GM12891 (cell line): ENCODE measurements around the gene PRMT1.

Experiments
- DNase-seq: peaks from one replicate; pipeline ENCODE4 v3.0.0; 2011; ENCODE audit warnings: low spot score; ENCODE audit not compliant: insufficient read length
- FAIRE-seq: peaks from 2 replicates; lab custom pipeline; 2011; peaks lifted over from hg19 to GRCh38; lab: Jason Lieb, UNC
- PAX5 ChIP-seq: IDR thresholded peaks from 2 replicates; pipeline ENCODE4 v1.6.1; 2011; ENCODE audit warnings: low read length, moderate library complexity, mild to moderate bottlenecking; ENCODE audit not compliant: insufficient read depth, severe bottlenecking
- POLR2A ChIP-seq: IDR thresholded peaks from 2 replicates; pipeline ENCODE4 v1.6.1; 2011; ENCODE audit warnings: low read depth, low read length, control low read depth
- POLR2AphosphoS5 ChIP-seq: IDR thresholded peaks from 2 replicates; pipeline ENCODE4 v1.6.1; 2011; ENCODE audit warnings: low read depth, low read length, control low read depth
- POU2F2 ChIP-seq: IDR thresholded peaks from 2 replicates; pipeline ENCODE4 v1.6.1; 2011; ENCODE audit warnings: low read depth, mild to moderate bottlenecking, control low read depth, low read length, moderate library complexity
- SPI1 ChIP-seq: IDR thresholded peaks from 2 replicates; pipeline ENCODE4 v1.6.1; 2011; ENCODE audit warnings: low read depth, low read length, control low read depth
- TAF1 ChIP-seq: IDR thresholded peaks from 2 replicates; pipeline ENCODE4 v1.6.1; 2011; ENCODE audit warnings: low read depth, low read length, control low read depth

PRMT1 gene

GRCh38 chr19:49646586-49646985 lies 30.5 kb upstream of the PRMT1 start:
- FAIRE-seq (no peak), DNase-seq (no peak)
- TF ChIP-seq POLR2A (no peak), POU2F2 (no peak)

DNA sequence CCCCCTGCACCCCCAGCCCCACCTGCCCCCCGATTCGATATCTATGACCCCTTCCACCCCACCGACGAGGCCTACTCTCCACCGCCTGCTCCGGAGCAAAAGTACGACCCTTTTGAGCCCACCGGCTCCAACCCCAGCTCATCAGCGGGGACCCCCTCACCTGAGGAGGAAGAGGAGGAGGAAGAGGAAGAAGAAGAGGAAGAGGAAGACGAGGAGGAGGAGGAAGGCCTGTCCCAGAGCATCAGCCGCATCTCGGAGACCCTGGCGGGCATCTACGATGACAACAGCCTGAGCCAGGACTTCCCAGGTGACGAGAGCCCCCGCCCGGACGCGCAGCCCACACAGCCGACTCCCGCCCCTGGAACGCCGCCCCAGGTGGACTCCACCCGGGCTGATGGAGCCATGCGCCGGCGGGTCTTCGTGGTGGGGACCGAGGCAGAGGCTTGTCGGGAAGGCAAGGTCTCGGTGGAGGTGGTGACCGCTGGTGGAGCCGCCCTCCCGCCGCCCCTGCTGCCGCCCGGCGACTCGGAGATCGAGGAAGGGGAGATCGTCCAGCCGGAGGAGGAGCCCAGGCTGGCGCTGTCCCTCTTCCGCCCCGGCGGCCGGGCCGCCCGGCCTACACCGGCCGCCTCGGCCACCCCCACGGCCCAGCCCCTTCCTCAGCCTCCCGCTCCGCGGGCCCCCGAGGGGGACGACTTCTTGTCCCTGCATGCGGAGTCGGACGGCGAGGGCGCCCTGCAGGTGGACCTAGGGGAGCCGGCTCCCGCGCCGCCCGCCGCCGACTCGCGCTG lies 25.8 kb upstream of the PRMT1 start:
- TF ChIP-seq POU2F2 (no peak), PAX5 (no peak), SPI1 (no peak), TAF1 (no peak)
- FAIRE-seq (no peak), DNase-seq (peak; percentile 29)

DNA sequence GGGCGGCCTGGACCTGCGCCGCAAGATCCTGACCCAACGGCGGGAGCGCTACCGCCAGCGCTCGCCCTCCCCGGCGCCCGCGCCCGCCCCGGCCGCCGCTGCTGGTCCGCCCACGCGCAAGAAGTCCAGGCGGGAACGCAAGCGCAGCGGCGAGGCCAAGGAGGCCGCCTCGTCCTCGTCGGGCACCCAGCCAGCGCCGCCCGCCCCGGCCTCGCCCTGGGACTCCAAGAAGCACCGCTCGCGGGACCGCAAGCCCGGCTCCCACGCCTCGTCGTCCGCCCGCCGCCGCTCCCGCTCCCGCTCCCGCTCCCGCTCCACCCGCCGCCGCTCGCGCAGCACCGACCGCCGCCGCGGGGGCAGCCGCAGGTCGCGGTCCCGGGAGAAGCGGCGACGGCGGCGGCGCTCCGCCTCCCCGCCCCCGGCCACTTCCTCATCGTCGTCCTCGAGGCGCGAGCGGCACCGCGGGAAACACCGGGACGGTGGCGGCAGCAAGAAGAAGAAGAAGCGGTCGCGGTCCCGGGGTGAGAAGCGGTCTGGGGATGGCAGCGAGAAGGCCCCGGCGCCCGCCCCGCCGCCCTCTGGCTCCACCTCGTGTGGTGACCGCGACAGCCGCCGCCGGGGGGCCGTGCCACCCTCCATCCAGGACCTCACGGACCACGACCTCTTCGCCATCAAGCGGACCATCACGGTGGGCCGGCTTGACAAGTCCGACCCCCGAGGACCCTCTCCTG lies 25.1 kb upstream of the PRMT1 start:
- TF ChIP-seq TAF1 (no peak), POLR2A (no peak), SPI1 (no peak), PAX5 (no peak), POU2F2 (no peak), POLR2AphosphoS5 (no peak)
- DNase-seq (no peak), FAIRE-seq (no peak)

GRCh38 chr19:49652551-49653465 lies 24.3 kb upstream of the PRMT1 start:
- FAIRE-seq (no peak), DNase-seq (no peak)
- no peak for TF ChIP-seq SPI1
- no peak for TF ChIP-seq PAX5
- no peak for TF ChIP-seq POU2F2
- no peak for TF ChIP-seq TAF1
- TF ChIP-seq POLR2AphosphoS5 = no peak
- no peak for TF ChIP-seq POLR2A

DNA sequence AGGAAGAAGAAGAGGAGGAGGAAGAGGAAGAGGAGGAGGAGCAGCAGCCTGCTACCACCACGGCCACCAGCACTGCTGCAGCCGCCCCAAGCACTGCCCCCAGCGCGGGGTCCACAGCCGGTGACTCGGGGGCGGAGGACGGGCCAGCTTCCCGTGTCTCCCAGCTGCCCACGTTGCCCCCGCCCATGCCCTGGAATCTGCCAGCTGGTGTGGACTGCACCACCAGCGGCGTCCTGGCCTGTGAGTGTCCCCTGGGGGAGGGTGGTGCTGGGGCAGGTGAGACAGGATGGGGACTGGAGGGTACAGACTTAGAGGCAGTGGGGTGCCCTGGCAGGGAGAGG lies 23.6 kb upstream of the PRMT1 start:
- TF ChIP-seq PAX5 = no peak
- no peak for TF ChIP-seq SPI1
- no peak for TF ChIP-seq POLR2AphosphoS5
- TF ChIP-seq POLR2A = no peak
- no peak for TF ChIP-seq POU2F2
- TF ChIP-seq TAF1 = no peak
- DNase-seq (no peak), FAIRE-seq (no peak)

DNA sequence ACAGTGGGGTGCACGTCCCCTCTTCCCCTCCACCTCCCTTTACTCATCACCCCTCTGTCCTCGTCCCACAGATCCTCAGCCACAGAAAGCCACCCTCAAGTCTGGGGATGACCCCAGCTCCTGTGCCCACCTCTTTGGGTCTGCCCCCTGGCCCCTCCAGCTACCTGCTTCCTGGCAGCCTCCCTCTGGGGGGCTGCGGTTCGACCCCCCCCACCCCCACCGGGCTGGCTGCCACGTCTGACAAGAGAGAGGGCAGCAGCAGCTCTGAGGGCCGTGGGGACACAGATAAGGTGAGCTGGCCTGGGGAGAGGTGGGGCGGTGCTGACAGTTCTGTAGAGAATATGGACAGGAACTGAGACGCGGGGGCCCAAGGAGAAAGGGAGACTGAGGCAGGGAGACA lies 22.5 kb upstream of the PRMT1 start:
- FAIRE-seq = no peak
- TF ChIP-seq POLR2AphosphoS5 (no peak), SPI1 (no peak), POU2F2 (no peak), PAX5 (no peak), POLR2A (no peak), TAF1 (no peak)
- DNase-seq = no peak

DNA sequence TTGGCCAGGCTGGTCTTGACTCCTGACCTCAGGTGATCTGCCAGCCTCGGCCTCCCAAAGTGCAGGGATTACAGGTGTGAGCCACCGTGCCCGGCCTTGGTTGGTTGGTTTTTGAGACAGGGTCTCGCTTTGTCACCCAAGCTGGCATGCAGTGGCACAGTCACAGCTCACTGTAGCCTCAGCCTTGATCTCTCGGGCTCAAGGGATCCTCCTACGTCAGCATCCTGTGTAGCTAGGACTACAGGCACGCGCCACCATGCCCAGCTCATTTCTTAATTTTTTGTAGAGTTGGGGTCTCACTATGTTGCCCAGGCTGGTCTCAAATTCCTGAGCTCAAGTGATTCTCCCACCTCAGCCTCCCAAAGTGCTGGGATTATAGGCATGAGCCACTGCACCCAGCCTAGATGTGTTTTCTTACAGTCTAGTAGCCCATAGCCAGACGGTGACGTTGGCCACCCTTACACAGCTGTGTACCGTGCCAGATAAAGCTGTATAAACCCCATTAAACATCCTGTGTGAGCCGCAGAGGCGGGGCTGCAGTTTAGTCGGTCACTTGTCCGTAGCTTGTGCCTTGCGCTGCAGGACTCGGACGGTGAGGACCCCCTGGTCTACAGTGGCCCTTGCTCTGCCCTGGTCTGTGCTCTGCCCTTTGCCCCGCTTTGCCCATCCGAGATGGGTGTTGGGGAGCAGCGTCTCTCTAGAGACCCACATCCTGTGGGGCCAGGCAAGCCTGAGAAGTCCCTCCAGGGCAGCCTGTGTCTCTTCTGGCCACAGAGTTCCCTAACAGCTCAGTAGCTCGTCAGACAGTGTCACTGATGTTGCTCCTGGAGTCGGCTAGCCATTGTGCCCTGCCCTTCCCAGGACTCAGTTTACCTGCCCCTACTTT lies 21.3 kb upstream of the PRMT1 start:
- FAIRE-seq = no peak
- no peak for TF ChIP-seq POLR2AphosphoS5
- no peak for TF ChIP-seq SPI1
- no peak for TF ChIP-seq PAX5
- TF ChIP-seq TAF1 = no peak
- TF ChIP-seq POLR2A = no peak
- no peak for TF ChIP-seq POU2F2

DNA sequence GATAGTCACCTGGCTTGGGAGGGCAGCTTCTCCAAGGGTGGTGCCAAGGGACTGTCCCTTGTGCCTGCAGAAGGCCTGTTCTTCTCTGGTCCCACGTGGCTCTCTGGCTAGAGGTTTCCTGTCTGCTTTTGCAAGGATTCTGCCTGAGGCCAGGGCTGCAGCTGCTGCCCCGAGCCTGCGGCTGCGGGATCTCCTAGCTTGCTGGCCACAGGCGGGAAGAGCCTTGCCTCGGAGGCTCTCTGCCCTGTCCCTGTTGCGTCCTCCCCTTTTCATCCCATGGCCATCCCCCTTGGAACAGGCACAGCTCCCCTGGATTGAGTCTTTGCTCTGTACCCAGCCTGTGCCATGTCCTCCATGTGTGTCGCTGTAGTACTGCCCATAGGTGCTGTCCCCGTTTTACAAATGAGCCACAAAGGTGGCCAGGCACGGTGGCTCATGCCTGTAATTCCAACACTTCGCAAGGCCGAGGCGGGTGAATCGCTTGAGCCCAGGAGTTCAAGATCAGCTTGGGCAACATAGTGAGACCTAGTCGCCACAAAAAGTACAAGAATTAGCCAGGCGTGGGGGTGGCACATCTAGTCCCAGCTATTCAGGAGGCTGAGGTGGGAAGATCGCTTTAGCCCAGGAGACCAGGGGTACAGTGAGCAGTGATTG lies 20.5 kb upstream of the PRMT1 start:
- DNase-seq (no peak), FAIRE-seq (no peak)
- TF ChIP-seq POLR2A (no peak), POU2F2 (no peak), POLR2AphosphoS5 (no peak), PAX5 (no peak), TAF1 (no peak), SPI1 (no peak)

More for the DNA sequence above, 21.3 kb upstream of the PRMT1 start:
- DNase-seq = no peak
